ENCODE measurements around the gene PAWR. TPM values are rescaled to one million over a fixed set of nuclear protein-coding genes. Genes with fewer than 3 reads are reported as not detected.

Gene PAWR
- total RNA-seq, 1 donor from 2014 or later, result 75.4 TPM

DNA sequence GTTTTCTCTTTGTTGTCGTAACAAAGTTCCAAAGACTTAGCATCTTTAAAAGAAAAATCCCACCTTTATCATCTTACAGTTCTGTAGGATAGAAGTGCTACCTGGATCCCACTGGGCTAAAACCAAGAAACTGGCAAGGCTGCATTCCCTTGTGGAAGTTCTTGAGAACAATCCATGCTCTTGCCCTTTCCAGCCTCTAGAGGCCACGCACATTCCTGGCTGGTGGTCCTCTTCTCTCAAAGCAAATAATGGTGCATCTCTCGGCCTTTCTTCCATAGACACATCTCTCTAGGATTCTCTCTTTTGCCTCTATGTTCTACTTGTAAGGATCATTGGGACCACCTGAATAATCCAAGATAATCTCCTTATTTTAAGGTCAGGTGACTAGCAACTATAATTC, 8.2 kb upstream of the PAWR start:
- Histone ChIP-seq H3K27me3 (no peaks in the 10 kb centered on the region), H3K4me3 (no peak overlapping the region), H3K36me3 (no peaks in the 10 kb centered on the region), H3K27ac (no peak overlapping the region), H3K4me1 (no peaks in the 10 kb centered on the region), H3K9me3 (no peaks in the 10 kb centered on the region)
- DNase-seq (ENCODE audit: low spot score in 2 of 2), result no peak
- intact Hi-C loops (cut with DNase I), result loop anchor here (10.0 kb wide), 1 partner anchor 196 kb away; no protein-coding TSS in a partner anchor
- TF ChIP-seq, protein P1, sequence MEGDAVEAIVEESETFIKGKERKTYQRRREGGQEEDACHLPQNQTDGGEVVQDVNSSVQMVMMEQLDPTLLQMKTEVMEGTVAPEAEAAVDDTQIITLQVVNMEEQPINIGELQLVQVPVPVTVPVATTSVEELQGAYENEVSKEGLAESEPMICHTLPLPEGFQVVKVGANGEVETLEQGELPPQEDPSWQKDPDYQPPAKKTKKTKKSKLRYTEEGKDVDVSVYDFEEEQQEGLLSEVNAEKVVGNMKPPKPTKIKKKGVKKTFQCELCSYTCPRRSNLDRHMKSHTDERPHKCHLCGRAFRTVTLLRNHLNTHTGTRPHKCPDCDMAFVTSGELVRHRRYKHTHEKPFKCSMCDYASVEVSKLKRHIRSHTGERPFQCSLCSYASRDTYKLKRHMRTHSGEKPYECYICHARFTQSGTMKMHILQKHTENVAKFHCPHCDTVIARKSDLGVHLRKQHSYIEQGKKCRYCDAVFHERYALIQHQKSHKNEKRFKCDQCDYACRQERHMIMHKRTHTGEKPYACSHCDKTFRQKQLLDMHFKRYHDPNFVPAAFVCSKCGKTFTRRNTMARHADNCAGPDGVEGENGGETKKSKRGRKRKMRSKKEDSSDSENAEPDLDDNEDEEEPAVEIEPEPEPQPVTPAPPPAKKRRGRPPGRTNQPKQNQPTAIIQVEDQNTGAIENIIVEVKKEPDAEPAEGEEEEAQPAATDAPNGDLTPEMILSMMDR (IDR thresholded peaks at IDR 0.05), result no peak

GRCh38 chr12:79696416-79696815, 5.7 kb upstream of the PAWR start:
- Histone ChIP-seq H3K4me3 (no peak overlapping the region), H3K27ac (no peak overlapping the region), H3K27me3 (no peaks in the 10 kb centered on the region), H3K36me3 (no peaks in the 10 kb centered on the region), H3K9me3 (no peaks in the 10 kb centered on the region), H3K4me1 (peaks cover 0 to 7% of the 10 kb centered on the region in 2 donors)
- DNase-seq (ENCODE audit: low spot score in 2 of 2), result no peak
- TF ChIP-seq, protein P1 (IDR thresholded peaks at IDR 0.05), result no peak
- intact Hi-C loops (cut with DNase I), result loop anchor here (10.0 kb wide), 1 partner anchor 198 kb away; no protein-coding TSS in a partner anchor

- Histone ChIP-seq H3K4me1 (peaks cover 0 to 7% of the 10 kb centered on the region in 2 donors), H3K27ac (peak overlapping the region in 1 of 2 donors; percentile 99), H3K9me3 (no peaks in the 10 kb centered on the region), H3K36me3 (no peaks in the 10 kb centered on the region), H3K4me3 (peak overlapping the region in 1 of 2 donors; percentile 96), H3K27me3 (no peaks in the 10 kb centered on the region)
- TF ChIP-seq, protein P1 (IDR thresholded peaks at IDR 0.05), result no peak
- intact Hi-C loops (cut with DNase I), result loop anchor here (5.0 to 10.0 kb wide), 5 partner anchors 44 to 494 kb away; partner anchors contain the start of gene PPP1R12A
- no peak for DNase-seq (ENCODE audit: low spot score in 2 of 2)
Observed at GRCh38 chr12:79692860-79693577, 2.3 kb upstream of the PAWR start.

GRCh38 chr12:79691511-79692248, 916 bp upstream of the PAWR start:
- no peaks in the 10 kb centered on the region for H3K36me3 ChIP-seq
- intact Hi-C loops (cut with DNase I), result loop anchor here (2.0 to 10.0 kb wide), 6 partner anchors 46 to 496 kb away; partner anchors contain the start of gene PPP1R12A
- TF ChIP-seq, protein P1 (IDR thresholded peaks at IDR 0.05), result no peak
- no peaks in the 10 kb centered on the region for H3K27me3 ChIP-seq
- H3K27ac ChIP-seq, result peak overlapping the region; percentile 93 to 99
- H3K4me1 ChIP-seq, result peaks cover 0 to 7% of the 10 kb centered on the region in 2 donors
- H3K9me3 ChIP-seq, result no peaks in the 10 kb centered on the region
- H3K4me3 ChIP-seq, result peak overlapping the region; percentile 96 to 99
- DNase-seq (ENCODE audit: low spot score in 2 of 2), result no peak

- Histone ChIP-seq H3K4me1 (peaks cover 0 to 10% of the 10 kb centered on the region in 2 donors), H3K9me3 (no peaks in the 10 kb centered on the region), H3K4me3 (peak overlapping the region; percentile 96 to 99), H3K27ac (peak overlapping the region; percentile 93 to 99), H3K36me3 (no peaks in the 10 kb centered on the region), H3K27me3 (no peaks in the 10 kb centered on the region)
- peak in 1 of 2 donors; percentile 70 for DNase-seq (ENCODE audit: low spot score in 2 of 2)
- intact Hi-C loops (cut with DNase I), result loop anchor here (2.0 to 10.0 kb wide), 6 partner anchors 47 to 497 kb away; partner anchors contain the start of gene PPP1R12A
- TF ChIP-seq, protein P1 (IDR thresholded peaks at IDR 0.05), result peak in 1 of 3 experiments; percentile 18
Observed at GRCh38 chr12:79690142-79690637, 574 bp downstream of the PAWR start.
